ENCODE results near the gene FAM20C. TPM values are rescaled to one million over a fixed set of nuclear protein-coding genes. Genes with fewer than 3 reads are reported as not detected.

Gene FAM20C
- total and polyA plus RNA-seq, 4 donors, result 17.3 to 86.9 (median 45.9) TPM

DNA sequence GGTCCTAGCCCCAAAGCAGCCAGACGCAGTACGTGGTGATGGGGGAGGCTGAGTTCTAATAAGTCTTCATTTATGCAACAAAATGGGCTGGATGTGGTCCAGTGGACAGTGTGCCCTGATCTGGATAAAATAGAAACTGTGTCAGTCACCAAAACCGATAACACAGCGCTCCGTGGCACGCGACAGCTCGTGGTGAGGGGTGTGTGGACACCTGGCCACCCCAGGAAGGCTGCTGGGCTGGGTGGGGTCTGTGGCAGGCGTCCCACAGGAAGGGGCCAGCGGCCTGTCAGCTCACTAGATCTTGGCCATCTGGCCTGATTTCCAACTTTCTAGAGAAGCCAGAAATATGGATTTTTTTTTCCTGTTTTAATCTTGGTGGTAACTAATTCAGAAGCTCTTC, 17.0 kb downstream of the FAM20C start:
- Histone ChIP-seq H3K4me1 (ENCODE audit: control insufficient read depth in 5 of 5, insufficient read depth in 5 of 5, low read length in 5 of 5) (no peaks in the 10 kb centered on the region), H3K9me3 (ENCODE audit: control insufficient read depth in 4 of 4, insufficient read depth in 3 of 4, low read length in 3 of 4) (no peaks in the 10 kb centered on the region), H3K27ac (ENCODE audit: low read depth in 1 of 2, low read length in 1 of 2) (no peak overlapping the region), H3K27me3 (ENCODE audit: control insufficient read depth in 3 of 3, insufficient read depth in 3 of 3, low read length in 2 of 3) (no peaks in the 10 kb centered on the region), H3K9ac (ENCODE audit: insufficient read depth in 1 of 2, low read length in 2 of 2) (no peak overlapping the region), H3K4me3 (no peak overlapping the region), H3K36me3 (ENCODE audit: control insufficient read depth in 4 of 4, insufficient read depth in 4 of 4, low read length in 4 of 4) (peaks cover 0 to 34% (median 12%) of the 10 kb centered on the region in 4 donors)
- ATAC-seq (ENCODE audit: insufficient read depth, low FRiP score), result no peak
- WGBS, 2 donors, result 77 to 81% methylated on average over 10 of the region's 10 CpGs
- DNase-seq, result no peak
- TF ChIP-seq, protein P1, sequence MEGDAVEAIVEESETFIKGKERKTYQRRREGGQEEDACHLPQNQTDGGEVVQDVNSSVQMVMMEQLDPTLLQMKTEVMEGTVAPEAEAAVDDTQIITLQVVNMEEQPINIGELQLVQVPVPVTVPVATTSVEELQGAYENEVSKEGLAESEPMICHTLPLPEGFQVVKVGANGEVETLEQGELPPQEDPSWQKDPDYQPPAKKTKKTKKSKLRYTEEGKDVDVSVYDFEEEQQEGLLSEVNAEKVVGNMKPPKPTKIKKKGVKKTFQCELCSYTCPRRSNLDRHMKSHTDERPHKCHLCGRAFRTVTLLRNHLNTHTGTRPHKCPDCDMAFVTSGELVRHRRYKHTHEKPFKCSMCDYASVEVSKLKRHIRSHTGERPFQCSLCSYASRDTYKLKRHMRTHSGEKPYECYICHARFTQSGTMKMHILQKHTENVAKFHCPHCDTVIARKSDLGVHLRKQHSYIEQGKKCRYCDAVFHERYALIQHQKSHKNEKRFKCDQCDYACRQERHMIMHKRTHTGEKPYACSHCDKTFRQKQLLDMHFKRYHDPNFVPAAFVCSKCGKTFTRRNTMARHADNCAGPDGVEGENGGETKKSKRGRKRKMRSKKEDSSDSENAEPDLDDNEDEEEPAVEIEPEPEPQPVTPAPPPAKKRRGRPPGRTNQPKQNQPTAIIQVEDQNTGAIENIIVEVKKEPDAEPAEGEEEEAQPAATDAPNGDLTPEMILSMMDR (IDR thresholded peaks at IDR 0.05; ENCODE audit: control extremely low read depth, extremely low read depth), result no peak

GRCh38 chr7:209906-210305, 17.5 kb downstream of the FAM20C start:
- TF ChIP-seq, protein P1 (IDR thresholded peaks at IDR 0.05; ENCODE audit: control extremely low read depth, extremely low read depth), result no peak
- H3K4me3 ChIP-seq, result no peak overlapping the region
- H3K27me3 ChIP-seq (ENCODE audit: control insufficient read depth in 3 of 3, insufficient read depth in 3 of 3, low read length in 2 of 3), result no peaks in the 10 kb centered on the region
- H3K9me3 ChIP-seq (ENCODE audit: control insufficient read depth in 4 of 4, insufficient read depth in 3 of 4, low read length in 3 of 4), result no peaks in the 10 kb centered on the region
- 70 to 72% methylated on average over 24 of the region's 24 CpGs for WGBS, 2 donors
- no peaks in the 10 kb centered on the region for H3K4me1 ChIP-seq (ENCODE audit: control insufficient read depth in 5 of 5, insufficient read depth in 5 of 5, low read length in 5 of 5)
- peaks cover 0 to 30% (median 13%) of the 10 kb centered on the region in 4 donors for H3K36me3 ChIP-seq (ENCODE audit: control insufficient read depth in 4 of 4, insufficient read depth in 4 of 4, low read length in 4 of 4)
- DNase-seq, result no peak
- H3K27ac ChIP-seq (ENCODE audit: low read depth in 1 of 2, low read length in 1 of 2), result no peak overlapping the region
- no peak overlapping the region for H3K9ac ChIP-seq (ENCODE audit: insufficient read depth in 1 of 2, low read length in 2 of 2)
- ATAC-seq (ENCODE audit: insufficient read depth, low FRiP score), result no peak

- DNase-seq, result no peak
- no peaks in the 10 kb centered on the region for H3K4me1 ChIP-seq (ENCODE audit: control insufficient read depth in 5 of 5, insufficient read depth in 5 of 5, low read length in 5 of 5)
- no peaks in the 10 kb centered on the region for H3K9me3 ChIP-seq (ENCODE audit: control insufficient read depth in 4 of 4, insufficient read depth in 3 of 4, low read length in 3 of 4)
- no peak for ATAC-seq (ENCODE audit: insufficient read depth, low FRiP score)
- no peaks in the 10 kb centered on the region for H3K27me3 ChIP-seq (ENCODE audit: control insufficient read depth in 3 of 3, insufficient read depth in 3 of 3, low read length in 2 of 3)
- no peak overlapping the region for H3K27ac ChIP-seq (ENCODE audit: low read depth in 1 of 2, low read length in 1 of 2)
- 91 to 97% methylated on average over 31 of the region's 31 CpGs for WGBS, 2 donors
- no peak overlapping the region for H3K9ac ChIP-seq (ENCODE audit: insufficient read depth in 1 of 2, low read length in 2 of 2)
- no peak overlapping the region for H3K4me3 ChIP-seq
- TF ChIP-seq, protein P1 (IDR thresholded peaks at IDR 0.05; ENCODE audit: control extremely low read depth, extremely low read depth), result no peak
- H3K36me3 ChIP-seq (ENCODE audit: control insufficient read depth in 4 of 4, insufficient read depth in 4 of 4, low read length in 4 of 4), result peaks cover 0 to 24% (median 12%) of the 10 kb centered on the region in 4 donors
Measured at GRCh38 chr7:210401-210925, 18.1 kb downstream of the FAM20C start.
